Body of pancreas (tissue), 4 donors: ENCODE data around the gene PTGS1. TPM values are rescaled to one million over a fixed set of nuclear protein-coding genes. Genes with fewer than 3 reads are reported as not detected.
"Not testable (repeated sequence)": the region's sequence is repeated elsewhere in the genome, so short reads cannot be mapped to it uniquely, and the experiment has no call there.

Source experiments
- ATAC-seq: fragments of 150-250 bp; one replicate; pipeline ENCODE4 v1.9.1; 2016
- DNase-seq, 4 donors: peaks; one replicate each; pipeline ENCODE4 v3.0.0-alpha.2; 2019
- H3K27ac ChIP-seq, 4 donors: fragments of 200-600 bp; sonication (generic); 1 replicate in 3 of 4; 2 replicates in 1 of 4; pipeline versions ENCODE4 v1.5.1 to v1.6.1; 2016 to 2019; ENCODE audit warnings: mild to moderate bottlenecking in 1 of 4, mixed read lengths in 1 of 4, moderate library complexity in 1 of 4
- H3K27me3 ChIP-seq, 2 donors: fragments of 200-600 bp; sonication (generic); one replicate each; pipeline ENCODE4 v1.6.0; 2016; ENCODE audit warnings: mild to moderate bottlenecking in 1 of 2
- H3K36me3 ChIP-seq, 2 donors: fragments of 200-600 bp; sonication (generic); replicated peaks in 1 of 2; 2 replicates each; pipeline ENCODE4 v1.5.1; 2016; ENCODE audit warnings: low read depth in 2 of 2; ENCODE audit not compliant: insufficient read depth in 1 of 2
- H3K4me1 ChIP-seq: fragments of 200-600 bp; sonication (generic); one replicate; pipeline ENCODE4 v1.6.0; 2016
- H3K4me3 ChIP-seq, 2 donors: fragments of 200-600 bp; sonication (generic); 1 replicate in 1 of 2; 2 replicates in 1 of 2; pipeline ENCODE4 v1.5.1; 2016 to 2019
- H3K9me3 ChIP-seq, 3 donors: fragments of 200-600 bp; sonication (generic); 1 replicate in 2 of 3; 2 replicates in 1 of 3; pipeline ENCODE4 v1.5.1; 2016
- CTCF ChIP-seq, 7 experiments: fragments of 450-650 bp in 4 of 7; fragments of 200-600 bp in 3 of 7; sonication (generic) in 3 of 7; IDR thresholded peaks; one replicate each; pipeline ENCODE4 v1.5.1; 2016 to 2019; ENCODE audit warnings: antibody characterized with exemption in 7 of 7
- POLR2A ChIP-seq, 3 donors: fragments of 450-650 bp; IDR thresholded peaks; one replicate each; pipeline ENCODE4 v1.6.1; 2016; ENCODE audit warnings: antibody characterized with exemption in 3 of 3, mild to moderate bottlenecking in 2 of 3
- WGBS, 2 donors: methylation state at CpG; one replicate each; pipeline ENCODE4 v1.1.5; 2017; 5-methylcytosine and 5-hydroxymethylcytosine counted together
- intact Hi-C: fragments of 100-400 bp; cut with DNase I; formaldehyde crosslinking; loops from one replicate; pipeline ENCODE4 v1.15.1; 2023
- total RNA-seq, 2 donors: library from RNA; depleted of rRNA; stranded (reverse); fragments of >200 nt; gene quantifications; one replicate each; pipeline ENCODE4 v1.1.0, GENCODE V29; 2016

Gene PTGS1
- total RNA-seq, 2 donors from 2014 or later, result 2.1 to 3.0 TPM

- no peaks in the 10 kb centered on the region for H3K9me3 ChIP-seq
- H3K36me3 ChIP-seq, result no peaks in the 10 kb centered on the region
- H3K27ac ChIP-seq, result no peak overlapping the region
- no peaks in the 10 kb centered on the region for H3K4me1 ChIP-seq
- H3K27me3 ChIP-seq, result no peaks in the 10 kb centered on the region
- DNase-seq (no peak), ATAC-seq (no peak)
- intact Hi-C loops, result loop anchor here (10.0 kb wide), 1 partner anchor 458 kb away; no protein-coding TSS in a partner anchor
- WGBS, 2 donors, result 20 to 43% methylated on average over 2 of the region's 2 CpGs
- TF ChIP-seq CTCF (IDR thresholded peaks at IDR 0.05) (no peak), POLR2A (IDR thresholded peaks at IDR 0.05) (no peak)
- no peak overlapping the region for H3K4me3 ChIP-seq
Measured at GRCh38 chr9:122356627-122357026, 14.2 kb upstream of the PTGS1 start.

- Histone ChIP-seq H3K27ac (no peak overlapping the region), H3K4me1 (no peaks in the 10 kb centered on the region), H3K36me3 (no peaks in the 10 kb centered on the region), H3K27me3 (no peaks in the 10 kb centered on the region), H3K4me3 (no peak overlapping the region), H3K9me3 (no peaks in the 10 kb centered on the region)
- WGBS, 2 donors, result 61 to 79% methylated on average over 7 to 8 of the region's 8 CpGs
- intact Hi-C loops, result no loop called here
- no peak for TF ChIP-seq CTCF (IDR thresholded peaks at IDR 0.05)
- no peak for TF ChIP-seq POLR2A (IDR thresholded peaks at IDR 0.05)
- DNase-seq (no peak), ATAC-seq (no peak)
Measured at GRCh38 chr9:122360891-122361290, 9.9 kb upstream of the PTGS1 start.

GRCh38 chr9:122363131-122363530, 7.7 kb upstream of the PTGS1 start:
- H3K36me3 ChIP-seq, H3K27ac ChIP-seq, H3K4me3 ChIP-seq, DNase-seq, H3K9me3 ChIP-seq, H3K4me1 ChIP-seq, intact Hi-C loops, ATAC-seq, H3K27me3 ChIP-seq: not testable (repeated sequence)
- WGBS, 2 donors, result 87 to 90% methylated on average over 11 to 12 of the region's 12 CpGs

- Histone ChIP-seq H3K4me3 (no peak overlapping the region), H3K27ac (no peak overlapping the region), H3K4me1 (no peaks in the 10 kb centered on the region), H3K9me3 (no peaks in the 10 kb centered on the region), H3K36me3 (no peaks in the 10 kb centered on the region), H3K27me3 (no peaks in the 10 kb centered on the region)
- no peak for TF ChIP-seq CTCF (IDR thresholded peaks at IDR 0.05)
- no peak for TF ChIP-seq POLR2A (IDR thresholded peaks at IDR 0.05)
- intact Hi-C loops, result no loop called here
- WGBS, 2 donors, result 90 to 91% methylated on average over 10 of the region's 10 CpGs
- ATAC-seq (no peak), DNase-seq (no peak)
Measured at GRCh38 chr9:122364117-122364782, 6.6 kb upstream of the PTGS1 start.

GRCh38 chr9:122364783-122365150, 6.1 kb upstream of the PTGS1 start:
- no peaks in the 10 kb centered on the region for H3K4me1 ChIP-seq
- ATAC-seq (peak; percentile 40), DNase-seq (peak in 2 of 4 donors; percentile 18 to 28)
- intact Hi-C loops, result no loop called here
- no peak overlapping the region for H3K4me3 ChIP-seq
- H3K9me3 ChIP-seq, result no peaks in the 10 kb centered on the region
- no peaks in the 10 kb centered on the region for H3K27me3 ChIP-seq
- no peak overlapping the region for H3K27ac ChIP-seq
- WGBS, 2 donors, result 76 to 80% methylated on average over 10 of the region's 10 CpGs
- H3K36me3 ChIP-seq, result no peaks in the 10 kb centered on the region
- TF ChIP-seq POLR2A (IDR thresholded peaks at IDR 0.05) (no peak), CTCF (IDR thresholded peaks at IDR 0.05) (no peak)
